Lung (tissue), 12 donors: ENCODE measurements around the gene CD48. TPM values are rescaled to one million over a fixed set of nuclear protein-coding genes. Genes with fewer than 3 reads are reported as not detected.

Source experiments
- ATAC-seq: fragments of 200-7000 bp; cut with Tn5 transposase; one replicate; pipeline ENCODE4 v1.9.1; 2020; ENCODE audit warnings: moderate number of reproducible peaks; ENCODE audit not compliant: insufficient read depth, low FRiP score
- DNase-seq, 3 donors: peaks; one replicate each; pipeline ENCODE4 v3.0.0-alpha.2; 2013 to 2017
- H3K27ac ChIP-seq, 2 donors: one replicate each; pipeline ENCODE4 v1.5.1; 2013; ENCODE audit warnings: mild to moderate bottlenecking in 2 of 2, moderate library complexity in 2 of 2, control low read depth in 1 of 2, inconsistent platforms in 1 of 2, low read depth in 1 of 2, low read length in 1 of 2
- H3K27me3 ChIP-seq, 3 donors: one replicate each; pipeline ENCODE4 v1.5.1; 2013; ENCODE audit warnings: low read length in 2 of 3; ENCODE audit not compliant: control insufficient read depth in 3 of 3, insufficient read depth in 3 of 3
- H3K36me3 ChIP-seq, 4 donors: one replicate each; pipeline ENCODE4 v1.5.1; 2013; ENCODE audit warnings: low read length in 4 of 4, mild to moderate bottlenecking in 1 of 4, moderate library complexity in 1 of 4; ENCODE audit not compliant: control insufficient read depth in 4 of 4, insufficient read depth in 4 of 4
- H3K4me1 ChIP-seq, 5 donors: one replicate each; pipeline ENCODE4 v1.5.1; 2013; ENCODE audit warnings: low read length in 5 of 5, mild to moderate bottlenecking in 2 of 5, moderate library complexity in 1 of 5; ENCODE audit not compliant: control insufficient read depth in 5 of 5, insufficient read depth in 5 of 5
- H3K4me3 ChIP-seq: one replicate; pipeline ENCODE4 v1.5.1; 2013; ENCODE audit warnings: mild to moderate bottlenecking, control low read depth, moderate library complexity
- H3K9ac ChIP-seq, 2 donors: one replicate each; pipeline ENCODE4 v1.5.1; 2013; ENCODE audit warnings: low read length in 2 of 2, control low read depth in 1 of 2; ENCODE audit not compliant: insufficient read depth in 1 of 2
- H3K9me3 ChIP-seq, 4 donors: one replicate each; pipeline ENCODE4 v1.5.1; 2013; ENCODE audit warnings: low read length in 3 of 4, mild to moderate bottlenecking in 1 of 4, moderate library complexity in 1 of 4; ENCODE audit not compliant: control insufficient read depth in 4 of 4, insufficient read depth in 3 of 4
- WGBS, 2 donors: extraction: QIAGEN DNeasy Blood & Tissue Kit; methylation state at CpG; one replicate each; pipeline ENCODE4 v1.1.7; 2013; 5-methylcytosine and 5-hydroxymethylcytosine counted together
- polyA plus RNA-seq, 2 donors: library from polyadenylated mRNA; stranded (reverse); fragments of 200-250 nt; gene quantifications; one replicate each; pipeline ENCODE4 v1.2.1, GENCODE V29; 2013
- total RNA-seq, 2 donors: library from RNA; depleted of rRNA in 1 of 2; stranded (reverse); fragments of >200 nt in 1 of 2; gene quantifications; one replicate each; pipeline ENCODE4 v1.2.1, GENCODE V29; 2014 to 2021
- TF ChIP-seq, protein P1 (sequence below): IDR thresholded peaks from 2 replicates; pipeline ENCODE4 v1.5.1; 2012; ENCODE audit warnings: mild to moderate bottlenecking; ENCODE audit errors: control extremely low read depth, extremely low read depth
- donor health status: control.
- donor health status: control.
- donor health status: Bipolar disorder and iron deficiency.
- donor health status: healthy.
- donor health status: DM: yes; HTN: yes; CAD: no.

CD48 gene
- total and polyA plus RNA-seq, 4 donors = 16.4 to 126 (median 25.6) TPM

- Histone ChIP-seq H3K4me1 (no peaks in the 10 kb centered on the region), H3K9ac (no peak overlapping the region), H3K4me3 (no peak overlapping the region), H3K27me3 (no peaks in the 10 kb centered on the region), H3K36me3 (no peaks in the 10 kb centered on the region), H3K9me3 (peaks cover 0 to 1% (median 0%) of the 10 kb centered on the region in 4 donors), H3K27ac (no peak overlapping the region)
- DNase-seq (no peak), ATAC-seq (no peak)
- TF ChIP-seq, protein P1, sequence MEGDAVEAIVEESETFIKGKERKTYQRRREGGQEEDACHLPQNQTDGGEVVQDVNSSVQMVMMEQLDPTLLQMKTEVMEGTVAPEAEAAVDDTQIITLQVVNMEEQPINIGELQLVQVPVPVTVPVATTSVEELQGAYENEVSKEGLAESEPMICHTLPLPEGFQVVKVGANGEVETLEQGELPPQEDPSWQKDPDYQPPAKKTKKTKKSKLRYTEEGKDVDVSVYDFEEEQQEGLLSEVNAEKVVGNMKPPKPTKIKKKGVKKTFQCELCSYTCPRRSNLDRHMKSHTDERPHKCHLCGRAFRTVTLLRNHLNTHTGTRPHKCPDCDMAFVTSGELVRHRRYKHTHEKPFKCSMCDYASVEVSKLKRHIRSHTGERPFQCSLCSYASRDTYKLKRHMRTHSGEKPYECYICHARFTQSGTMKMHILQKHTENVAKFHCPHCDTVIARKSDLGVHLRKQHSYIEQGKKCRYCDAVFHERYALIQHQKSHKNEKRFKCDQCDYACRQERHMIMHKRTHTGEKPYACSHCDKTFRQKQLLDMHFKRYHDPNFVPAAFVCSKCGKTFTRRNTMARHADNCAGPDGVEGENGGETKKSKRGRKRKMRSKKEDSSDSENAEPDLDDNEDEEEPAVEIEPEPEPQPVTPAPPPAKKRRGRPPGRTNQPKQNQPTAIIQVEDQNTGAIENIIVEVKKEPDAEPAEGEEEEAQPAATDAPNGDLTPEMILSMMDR = no peak
- WGBS, 2 donors = 96 to 100% methylated on average over 2 of the region's 2 CpGs
Observed at GRCh38 chr1:160758521-160758920, 46.9 kb upstream of the CD48 start.

GRCh38 chr1:160756849-160757201, 45.2 kb upstream of the CD48 start:
- H3K27ac ChIP-seq = no peak overlapping the region
- no peaks in the 10 kb centered on the region for H3K36me3 ChIP-seq
- DNase-seq (no peak), ATAC-seq (no peak)
- WGBS, 2 donors = 91% methylated on average over 2 of the region's 2 CpGs
- no peak overlapping the region for H3K9ac ChIP-seq
- TF ChIP-seq, protein P1 = no peak
- H3K4me3 ChIP-seq = no peak overlapping the region
- H3K27me3 ChIP-seq = no peaks in the 10 kb centered on the region
- peaks cover 0 to 1% (median 0%) of the 10 kb centered on the region in 4 donors for H3K9me3 ChIP-seq
- H3K4me1 ChIP-seq = no peaks in the 10 kb centered on the region

GRCh38 chr1:160755911-160756848, 44.6 kb upstream of the CD48 start:
- Histone ChIP-seq H3K36me3 (no peaks in the 10 kb centered on the region), H3K27ac (no peak overlapping the region), H3K27me3 (no peaks in the 10 kb centered on the region), H3K4me3 (no peak overlapping the region), H3K4me1 (no peaks in the 10 kb centered on the region), H3K9me3 (peaks cover 0 to 1% (median 0%) of the 10 kb centered on the region in 4 donors), H3K9ac (no peak overlapping the region)
- DNase-seq (no peak), ATAC-seq (no peak)
- TF ChIP-seq, protein P1 = no peak
- 69 to 72% methylated on average over 5 of the region's 5 CpGs for WGBS, 2 donors
